ENCODE measurements around the gene FREM1. TPM values are rescaled to one million over a fixed set of nuclear protein-coding genes. Genes with fewer than 3 reads are reported as not detected.

The FREM1 gene
- polyA plus RNA-seq, 4 donors, result 154 to 231 (median 184) TPM

DNA sequence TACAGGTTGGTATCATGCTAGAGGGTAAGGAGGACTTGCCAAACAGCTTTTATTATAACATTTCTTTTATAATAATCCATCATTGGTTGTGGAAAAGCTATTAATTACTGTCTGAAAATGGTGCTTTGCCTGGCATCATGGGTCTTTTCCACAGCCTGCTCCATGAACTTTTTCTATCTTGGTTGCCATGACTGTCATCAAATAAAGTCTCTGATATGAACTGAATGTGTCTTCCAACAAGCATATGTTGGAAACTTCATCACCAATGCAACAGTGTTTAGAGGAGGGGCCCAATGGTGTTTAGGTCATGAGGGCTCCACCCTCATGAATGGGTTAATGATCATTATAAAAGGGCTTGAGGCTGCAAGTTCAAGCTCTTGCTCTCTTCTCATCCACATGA is 81.0 kb downstream of the FREM1 start:
- DNase-seq (ENCODE audit: low read depth in 4 of 4, low spot score in 2 of 4), result no peak

DNA sequence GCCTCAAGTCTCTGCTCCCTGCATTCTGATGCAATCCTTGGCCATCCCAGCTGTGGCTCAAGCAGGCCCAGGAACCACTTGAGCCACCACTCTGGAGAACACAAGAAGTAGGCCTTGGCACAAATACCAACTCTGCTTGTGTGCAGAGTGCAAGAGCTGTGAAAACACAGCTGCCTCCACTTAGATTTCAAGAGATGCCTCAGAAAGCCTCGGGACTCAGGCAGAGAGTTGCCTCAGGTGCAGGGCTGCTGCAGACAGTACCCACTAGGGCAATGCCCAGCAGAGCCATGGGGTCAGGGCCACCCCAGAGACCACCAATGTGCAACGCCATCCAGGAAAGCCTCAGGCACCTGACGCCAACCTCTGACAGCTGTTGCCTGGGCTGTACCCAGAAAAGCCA is 82.4 kb downstream of the FREM1 start:
- DNase-seq (ENCODE audit: low read depth in 4 of 4, low spot score in 2 of 4), result no peak

DNA sequence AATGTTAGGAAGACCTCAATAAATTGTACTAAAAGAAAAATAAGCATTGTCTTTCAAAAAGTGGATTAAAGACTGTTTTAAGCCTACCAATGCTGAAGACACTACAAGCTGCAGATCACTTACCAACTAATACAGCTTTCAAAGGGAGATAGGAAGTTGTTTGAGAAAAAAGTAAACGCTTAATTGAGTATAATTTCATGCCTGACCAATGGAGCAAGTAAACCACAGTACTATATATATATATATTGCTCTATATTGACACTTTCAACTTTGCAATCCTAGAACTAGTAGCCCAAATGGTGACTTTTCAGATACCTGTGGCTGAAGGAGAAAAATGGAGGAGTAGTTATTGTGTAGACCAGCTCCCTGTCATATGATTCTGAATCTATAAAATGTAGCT is 85.7 kb downstream of the FREM1 start:
- no peak for DNase-seq (ENCODE audit: low read depth in 4 of 4, low spot score in 2 of 4)

DNA sequence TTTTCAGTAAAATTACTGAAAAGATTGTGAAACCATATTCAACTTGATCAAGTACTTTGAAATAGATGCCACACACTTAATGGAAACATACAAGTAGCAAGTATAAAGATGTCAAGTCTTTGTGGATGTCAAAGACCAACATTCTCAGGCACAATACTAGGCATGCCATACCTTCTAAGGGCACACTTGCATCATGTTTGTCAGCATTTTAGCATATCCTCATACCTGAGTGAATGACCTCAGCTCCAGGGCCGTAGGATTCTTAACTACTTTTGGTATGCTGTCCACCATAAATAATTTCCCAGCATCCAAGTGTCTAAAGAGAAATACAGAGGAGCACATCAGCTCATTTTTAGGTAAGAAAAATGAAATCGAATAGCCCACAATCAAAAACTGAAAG is 86.4 kb downstream of the FREM1 start:
- no peak for DNase-seq (ENCODE audit: low read depth in 4 of 4, low spot score in 2 of 4)

DNA sequence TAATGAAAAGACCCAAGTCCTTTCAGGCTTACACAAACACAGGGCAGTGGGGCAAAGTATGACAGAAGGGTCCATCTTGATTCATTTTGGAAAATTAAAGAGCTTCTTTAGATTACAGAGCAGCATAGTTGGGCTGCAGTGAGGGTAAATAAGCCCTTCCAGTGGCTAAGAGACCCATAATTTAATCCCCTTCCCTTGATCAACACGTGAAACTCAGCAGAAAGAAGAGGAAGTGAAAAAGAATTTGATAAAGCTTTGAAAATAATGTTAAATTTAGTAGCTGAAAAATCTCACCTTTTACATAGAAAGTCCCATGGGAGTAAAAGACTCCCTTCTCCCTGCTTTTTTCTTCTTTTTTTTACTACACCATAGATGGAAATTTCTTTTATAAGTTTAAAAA is 87.6 kb downstream of the FREM1 start:
- DNase-seq (ENCODE audit: low read depth in 4 of 4, low spot score in 2 of 4), result no peak

DNA sequence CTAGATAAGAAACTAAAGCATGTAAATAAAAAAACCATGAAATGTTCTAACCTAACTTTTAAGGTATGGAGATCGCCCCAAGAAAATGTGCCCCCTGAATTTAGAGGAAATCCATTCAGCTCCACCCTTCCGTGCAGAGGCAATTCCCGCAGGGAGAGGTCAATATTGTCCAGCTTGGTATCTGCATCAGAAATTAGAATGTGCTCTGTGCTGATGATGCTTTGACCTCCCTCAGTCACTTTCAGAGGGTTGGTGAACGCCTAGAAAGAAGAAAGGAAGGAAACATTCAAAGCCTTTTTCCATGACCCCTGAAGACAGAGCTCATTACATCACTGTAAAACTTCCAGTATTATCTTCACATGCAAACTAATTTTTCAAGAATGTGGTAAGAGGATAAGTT is 91.0 kb downstream of the FREM1 start:
- DNase-seq (ENCODE audit: low read depth in 4 of 4, low spot score in 2 of 4), result no peak

DNA sequence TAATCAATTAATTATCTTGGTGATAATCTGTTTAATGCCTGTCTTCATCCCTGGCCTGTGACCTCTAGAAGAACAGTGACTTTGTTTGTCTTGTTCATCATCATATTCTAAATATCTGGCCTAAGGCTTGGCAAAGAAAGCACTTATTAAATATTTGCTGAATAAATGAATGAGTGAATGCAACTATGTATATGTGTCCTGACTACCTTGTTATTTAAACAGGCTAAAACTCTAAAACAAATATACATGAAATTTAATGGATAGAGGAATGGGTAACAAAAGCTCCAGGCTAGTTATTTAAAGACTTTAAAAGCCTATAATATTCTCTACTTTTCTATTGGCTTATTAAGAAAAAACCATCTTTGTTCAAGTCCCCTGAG is 96.0 kb downstream of the FREM1 start:
- no peak for DNase-seq (ENCODE audit: low read depth in 4 of 4, low spot score in 2 of 4)

DNA sequence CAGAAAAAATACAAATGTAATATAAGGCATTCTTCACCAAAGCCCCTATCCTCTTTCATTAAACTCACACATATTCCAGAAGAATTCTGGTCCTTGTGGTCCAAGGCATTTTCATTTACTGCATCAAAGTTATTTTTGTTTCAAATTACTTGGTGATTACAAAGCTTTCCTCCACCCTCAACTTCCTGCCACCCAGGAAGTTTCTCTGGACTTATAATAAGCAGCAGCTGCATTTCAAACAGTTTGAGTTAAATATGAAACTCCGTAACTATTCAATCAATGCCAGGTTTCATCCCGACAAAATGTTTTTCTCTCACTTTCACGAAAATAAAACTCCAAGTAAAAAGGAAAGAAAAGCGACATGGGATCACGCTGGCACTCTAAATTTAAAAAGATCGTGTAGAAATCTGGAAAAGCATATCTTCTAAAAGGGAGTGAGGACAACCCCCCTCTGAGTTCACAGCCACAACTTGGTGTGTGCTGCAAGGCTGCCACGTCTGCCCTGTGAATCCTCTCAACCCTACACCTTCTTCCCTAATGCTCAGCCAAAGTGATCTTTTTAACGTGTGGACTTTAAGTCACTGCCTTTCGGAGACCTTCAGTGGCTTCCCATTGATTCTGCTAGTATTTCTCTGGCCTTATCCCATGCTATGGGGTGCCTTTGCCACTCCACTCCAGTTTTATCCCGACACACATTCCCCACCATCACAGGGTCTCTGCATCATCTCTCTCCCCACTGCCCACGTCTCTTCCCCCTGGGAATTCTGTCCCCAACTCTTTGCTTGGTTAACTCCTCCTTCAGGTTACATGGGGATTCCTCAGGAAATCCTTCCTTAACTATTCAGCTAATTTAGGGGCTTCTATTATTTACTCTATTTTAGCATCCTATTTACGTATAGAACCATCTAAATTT is 96.6 kb downstream of the FREM1 start:
- no peak for DNase-seq (ENCODE audit: low read depth in 4 of 4, low spot score in 2 of 4)

DNA sequence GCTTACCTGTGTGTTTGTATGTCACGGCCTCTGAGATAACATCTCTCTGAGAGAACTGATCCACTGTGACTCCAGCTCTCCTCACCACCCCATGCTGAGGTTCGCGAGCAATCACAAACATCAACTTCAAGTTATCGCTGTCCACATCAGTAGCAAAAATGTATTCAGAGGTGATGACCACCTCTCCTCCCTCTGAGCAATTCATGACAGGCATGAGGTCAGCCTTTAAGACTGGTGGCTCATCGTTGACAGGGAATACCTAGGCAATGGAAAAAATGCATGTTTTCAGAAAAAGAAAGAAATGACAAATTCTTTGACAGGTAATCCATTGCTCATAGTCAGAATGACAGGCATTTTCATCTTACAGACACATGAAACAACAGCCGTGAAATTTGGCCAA is 97.4 kb downstream of the FREM1 start:
- DNase-seq (ENCODE audit: low read depth in 4 of 4, low spot score in 2 of 4), result no peak

DNA sequence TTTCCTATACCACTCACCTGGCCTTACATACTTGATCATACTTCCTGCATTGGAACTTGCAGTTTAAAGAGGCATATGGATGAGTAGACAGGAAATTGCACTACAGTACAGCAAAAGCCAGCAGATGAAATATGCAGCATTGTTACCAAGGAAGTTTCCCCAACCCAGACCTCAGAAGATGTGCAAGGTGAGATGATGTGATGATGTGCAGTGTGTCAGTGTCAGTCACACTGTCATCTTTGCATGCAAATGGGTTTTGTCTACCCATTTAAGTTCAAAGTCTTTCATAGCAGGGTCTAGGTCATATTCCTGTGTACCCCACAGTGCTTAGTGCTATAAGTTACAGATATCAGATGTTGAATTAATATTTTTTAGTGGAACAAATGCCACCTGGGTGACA is 98.4 kb downstream of the FREM1 start:
- DNase-seq (ENCODE audit: low read depth in 4 of 4, low spot score in 2 of 4), result no peak

DNA sequence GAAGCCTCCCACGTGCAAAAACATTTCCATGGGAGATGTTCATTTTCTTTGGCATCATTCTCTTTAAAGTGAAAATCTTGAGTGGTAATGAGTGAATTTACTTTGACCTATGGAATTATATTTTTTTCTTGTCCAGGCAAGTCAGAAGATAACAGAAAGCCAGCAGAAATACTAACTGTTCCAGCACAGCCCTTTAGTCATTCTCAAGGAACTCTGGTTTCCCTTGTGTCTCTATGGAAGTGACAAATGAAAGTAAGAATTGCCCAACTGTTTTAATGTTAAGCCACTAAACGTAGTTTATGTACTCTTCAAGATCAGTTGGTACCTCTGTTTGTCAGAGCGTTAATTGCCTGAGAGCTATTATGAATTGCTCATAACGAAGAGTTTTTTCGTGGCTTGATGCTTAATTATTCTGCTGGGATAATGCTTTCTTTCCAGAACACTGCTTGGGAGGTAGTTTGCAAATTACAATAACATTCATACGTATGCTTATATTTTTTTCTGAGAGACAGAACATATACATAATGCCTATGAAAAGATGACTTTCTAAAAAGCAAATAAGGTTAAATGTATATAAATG is 103.2 kb downstream of the FREM1 start:
- DNase-seq (ENCODE audit: low read depth in 4 of 4, low spot score in 2 of 4), result no peak

DNA sequence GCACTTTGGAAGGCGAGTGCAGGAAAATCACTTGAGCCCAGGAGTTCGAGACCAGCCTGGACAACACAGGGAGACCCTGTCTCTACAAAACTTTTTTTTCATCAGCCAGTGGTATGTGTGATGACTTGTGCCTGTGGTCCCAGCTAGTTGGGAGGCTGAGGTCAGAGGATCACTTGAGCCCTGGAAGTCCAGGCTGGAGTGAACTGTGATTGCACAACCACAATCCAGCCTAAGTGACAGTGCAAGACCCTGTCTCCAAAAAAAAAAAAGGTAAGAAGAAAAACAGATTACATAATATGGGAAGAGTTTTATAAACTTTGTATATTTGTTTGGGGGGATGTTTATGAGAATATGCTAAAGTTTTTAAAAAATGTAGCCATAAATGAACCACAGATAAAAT is 111.2 kb downstream of the FREM1 start:
- no peak for DNase-seq (ENCODE audit: low read depth in 4 of 4, low spot score in 2 of 4)

DNA sequence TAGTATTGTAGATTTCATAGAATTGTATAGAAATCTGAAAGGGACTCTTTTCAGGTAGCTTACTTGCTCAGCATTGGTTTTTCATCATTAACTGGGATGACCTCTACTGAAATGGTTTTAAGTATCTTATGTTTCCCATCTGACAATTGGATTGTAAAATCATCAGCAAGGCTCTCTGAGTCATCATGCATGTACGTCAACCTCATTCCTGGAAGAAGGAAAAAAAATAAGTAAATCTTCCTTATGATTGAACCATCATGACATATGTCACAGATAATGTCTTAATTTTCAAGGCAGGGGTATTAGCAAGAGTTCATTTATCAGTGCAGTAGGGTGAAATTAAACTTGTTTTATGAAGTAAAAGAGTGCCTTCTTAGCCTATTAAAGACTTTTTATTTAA is 112.8 kb downstream of the FREM1 start:
- no peak for DNase-seq (ENCODE audit: low read depth in 4 of 4, low spot score in 2 of 4)

DNA sequence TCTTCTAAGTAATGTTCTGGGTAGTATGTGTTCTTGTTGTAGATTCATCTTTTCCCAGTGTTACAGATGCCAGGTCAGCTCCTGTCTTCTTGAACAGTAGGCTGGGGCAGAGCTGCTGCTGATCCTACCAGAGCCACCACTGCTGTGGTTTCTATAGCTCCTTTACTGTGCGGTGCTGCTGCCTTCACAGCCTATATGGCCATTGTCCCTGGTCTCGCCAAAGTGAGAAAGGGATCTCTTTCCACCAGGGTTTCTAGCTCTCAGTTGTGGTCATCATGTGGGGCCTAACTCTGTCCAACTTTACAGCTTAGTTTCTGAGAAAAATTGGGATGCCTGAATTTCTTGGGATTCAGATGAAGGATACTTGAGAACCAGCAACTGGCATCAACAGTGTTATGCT is 116.8 kb downstream of the FREM1 start:
- DNase-seq (ENCODE audit: low read depth in 4 of 4, low spot score in 2 of 4), result no peak

DNA sequence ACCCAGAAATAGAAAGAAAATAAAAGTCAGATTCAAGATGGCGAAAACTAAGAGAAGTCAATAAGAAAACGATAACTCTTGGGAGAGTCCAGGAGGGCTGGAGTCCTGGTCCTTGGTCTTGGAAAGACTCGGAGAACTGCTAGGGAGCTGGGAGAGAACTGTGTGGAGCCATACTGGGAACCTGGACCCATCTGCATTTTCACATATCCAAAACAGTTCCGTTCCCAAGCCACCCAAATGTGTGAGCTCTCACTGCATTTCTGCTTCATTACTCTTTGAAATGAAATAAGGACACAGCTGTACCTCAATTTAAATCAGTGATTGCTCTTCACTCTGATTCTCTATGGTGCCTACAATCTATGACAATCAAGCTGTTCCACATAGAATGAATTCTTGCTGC is 119.6 kb downstream of the FREM1 start:
- no peak for DNase-seq (ENCODE audit: low read depth in 4 of 4, low spot score in 2 of 4)

DNA sequence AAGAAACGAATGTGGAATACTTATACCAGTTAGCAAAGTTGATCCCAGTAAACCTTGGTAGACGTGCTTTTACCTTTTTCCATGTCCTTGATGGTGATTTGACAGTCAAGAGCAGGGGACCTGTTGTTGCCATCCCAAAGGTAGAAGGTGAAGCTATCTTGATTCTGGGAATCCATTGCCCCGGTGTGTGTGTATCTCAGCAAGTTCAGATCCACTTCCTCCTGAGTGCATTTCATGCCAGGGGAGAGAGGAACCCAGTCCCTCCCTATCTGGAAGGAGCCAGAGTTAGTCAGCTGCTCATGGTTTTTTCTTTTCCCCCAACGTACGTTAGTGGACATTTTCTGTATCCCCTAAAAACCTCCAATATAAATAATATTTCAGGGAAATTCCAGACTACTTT is 121.4 kb downstream of the FREM1 start:
- no peak for DNase-seq (ENCODE audit: low read depth in 4 of 4, low spot score in 2 of 4)

DNA sequence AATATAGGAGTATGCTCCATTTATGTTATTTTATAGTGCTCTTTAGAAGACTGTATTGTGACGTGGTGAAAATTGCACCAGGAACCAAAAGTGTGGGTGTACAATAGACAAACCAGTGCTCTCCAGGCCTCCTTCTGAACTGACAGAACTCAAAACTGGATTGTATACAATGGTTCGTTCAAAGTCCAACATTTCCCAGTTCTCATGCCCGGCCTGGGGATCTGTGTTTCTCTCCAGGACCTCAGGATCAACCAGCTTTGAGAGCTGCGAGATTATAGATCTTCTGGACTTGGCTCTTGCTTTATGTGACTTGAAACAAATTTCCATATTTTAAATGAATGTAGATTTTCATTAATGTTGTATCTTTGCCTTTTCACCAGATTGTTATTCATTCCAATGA is 126.9 kb downstream of the FREM1 start:
- DNase-seq (ENCODE audit: low read depth in 4 of 4, low spot score in 2 of 4), result no peak

DNA sequence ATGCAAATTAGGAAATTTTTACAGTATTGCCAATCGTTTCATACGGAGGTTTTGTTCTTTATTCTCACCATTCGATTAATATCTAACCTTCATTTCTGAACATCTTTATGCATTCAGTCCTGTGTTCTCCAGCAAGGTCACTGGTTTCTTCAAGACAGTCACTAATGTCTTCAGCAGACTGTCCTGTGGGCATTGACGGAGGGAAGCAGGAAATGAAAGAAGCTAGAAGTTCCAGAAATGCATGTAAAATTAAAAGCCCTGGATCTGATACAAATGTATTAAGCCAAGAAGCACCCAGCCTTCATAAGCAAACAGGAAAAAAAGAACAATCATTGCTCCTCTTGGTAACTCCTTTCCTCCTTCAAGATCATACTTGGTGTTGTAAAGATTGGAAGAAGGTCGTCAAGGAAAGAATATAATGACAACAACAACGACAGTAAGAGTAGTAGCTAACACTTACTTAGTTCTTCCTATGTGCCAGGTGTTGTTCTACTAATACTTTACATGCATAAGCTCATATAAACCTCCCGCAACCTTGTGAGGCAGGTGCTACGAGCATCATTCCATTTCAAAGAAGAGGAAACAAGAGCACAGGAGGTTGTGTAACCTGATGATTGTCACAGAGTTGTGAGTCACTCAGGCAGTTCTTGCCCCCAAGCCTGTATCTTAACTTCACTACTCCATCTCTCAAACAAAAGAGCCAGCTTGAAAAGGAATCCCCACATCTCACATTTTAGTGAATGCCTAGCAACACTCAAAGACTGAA is 127.8 kb downstream of the FREM1 start:
- no peak for DNase-seq (ENCODE audit: low read depth in 4 of 4, low spot score in 2 of 4)

DNA sequence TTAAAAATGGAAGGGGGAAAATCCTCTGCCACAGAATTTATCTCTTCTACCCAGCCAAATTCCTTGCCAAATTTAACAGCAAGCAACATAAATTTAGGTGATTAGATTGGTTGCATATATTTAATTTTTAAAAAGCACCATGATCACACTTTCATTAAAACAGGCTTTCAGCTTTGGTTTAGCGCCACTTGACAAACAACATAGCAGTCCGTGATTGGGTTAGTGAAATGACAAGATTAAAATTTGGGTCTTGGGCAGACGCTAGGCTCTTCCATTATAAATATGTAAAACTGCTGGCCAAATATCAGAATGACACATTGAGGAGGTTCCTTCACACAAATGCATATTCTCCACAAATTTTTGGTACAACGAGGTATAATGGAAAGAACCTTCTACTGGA is 129.5 kb downstream of the FREM1 start:
- DNase-seq (ENCODE audit: low read depth in 4 of 4, low spot score in 2 of 4), result no peak

DNA sequence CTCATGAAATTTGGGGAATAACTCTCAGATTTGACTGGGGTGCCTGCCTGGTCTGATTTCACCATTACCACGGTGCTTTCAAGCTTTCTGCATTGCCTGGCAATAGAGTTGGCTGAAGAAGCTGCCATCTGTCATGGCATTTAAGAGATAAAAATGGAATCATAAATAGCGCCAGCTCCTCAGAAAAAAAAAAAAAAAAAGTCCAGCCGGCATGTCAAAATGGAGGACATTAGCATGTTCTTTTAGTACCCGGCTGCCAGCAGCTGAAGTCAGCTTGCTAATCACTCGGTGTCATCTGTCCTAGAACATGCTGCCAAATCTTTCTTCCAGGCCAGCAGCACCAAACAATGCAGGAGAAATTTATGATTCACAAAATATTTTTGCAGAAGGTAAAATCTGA is 130.0 kb downstream of the FREM1 start:
- no peak for DNase-seq (ENCODE audit: low read depth in 4 of 4, low spot score in 2 of 4)

DNA sequence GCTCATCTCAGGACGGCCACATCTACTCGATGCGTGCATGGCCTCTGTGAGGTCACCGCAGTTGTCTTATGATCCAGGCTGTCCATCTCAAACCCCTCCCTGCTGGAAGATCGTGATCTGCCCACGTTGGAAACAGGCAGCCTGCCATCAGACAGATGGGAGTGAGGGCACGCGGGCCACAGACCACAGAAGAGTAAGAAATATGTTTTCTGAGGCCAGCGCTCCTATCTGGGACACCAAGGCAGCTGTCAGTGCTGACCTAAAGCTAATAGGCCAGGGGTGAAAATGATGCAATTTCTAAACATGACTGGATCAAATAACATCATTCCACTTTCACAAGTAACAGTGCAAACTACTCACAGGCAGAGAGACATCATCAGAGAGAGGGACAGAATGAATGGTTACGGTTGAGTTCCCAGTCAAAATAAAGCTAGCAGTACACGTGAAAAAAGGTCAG is 130.6 kb downstream of the FREM1 start:
- DNase-seq (ENCODE audit: low read depth in 4 of 4, low spot score in 2 of 4), result no peak

DNA sequence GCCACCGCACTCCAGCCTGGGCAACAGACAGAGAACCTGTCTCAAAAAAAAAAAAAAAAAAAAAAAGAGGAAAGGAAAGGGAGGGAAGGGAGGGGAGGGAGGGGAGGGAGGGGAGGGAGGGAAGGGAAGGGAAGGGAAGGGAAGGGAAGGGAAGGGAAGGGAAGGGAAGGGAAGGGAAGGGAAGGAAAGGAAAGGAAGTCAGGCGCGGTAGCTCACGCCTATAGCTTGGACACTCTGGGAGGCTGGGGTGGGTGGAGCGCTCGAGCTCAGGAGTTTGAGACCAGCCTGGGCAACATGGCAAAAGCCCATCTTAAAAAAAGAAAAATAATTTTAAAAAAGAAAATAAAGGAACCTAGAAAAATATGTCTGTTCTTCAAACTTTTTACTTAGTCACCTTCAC is 131.7 kb downstream of the FREM1 start:
- no peak for DNase-seq (ENCODE audit: low read depth in 4 of 4, low spot score in 2 of 4)

Data from left renal cortex interstitium (tissue), 4 donors.